Measurements from ENCODE around the gene ACSM3. TPM values are rescaled to one million over a fixed set of nuclear protein-coding genes. Genes with fewer than 3 reads are reported as not detected.

Gene ACSM3
- polyA plus RNA-seq, 4 donors: 96.3 to 132 (median 116) TPM

DNA sequence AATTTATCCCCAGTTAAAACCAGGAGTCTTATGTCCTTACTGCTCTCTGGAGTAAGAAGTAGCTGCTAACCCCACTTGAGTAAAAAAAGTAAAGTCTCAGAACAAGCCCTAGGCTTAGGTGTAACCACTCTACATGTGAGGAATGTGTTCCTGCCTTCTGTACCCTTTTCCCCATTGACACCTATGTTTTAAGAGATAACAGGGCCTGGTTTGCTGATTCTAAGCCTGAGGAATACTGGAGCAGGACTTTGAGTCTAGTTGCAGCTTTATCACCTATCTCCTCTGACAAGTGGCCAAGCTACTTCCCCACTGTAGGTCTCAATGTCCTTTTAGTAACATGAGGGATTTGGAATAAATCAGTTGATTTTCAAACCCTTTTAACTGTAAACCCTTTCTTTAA, 82.7 kb downstream of the ACSM3 start:
- no peak for DNase-seq (ENCODE audit: low read depth in 4 of 4, low spot score in 3 of 4)

Other genes starting within 250 kb of the ACSM3 start
- 10 to 100 TPM; 45.1 to 95.4 (median 58.7) TPM for gene ACSM2B, start 187.6 kb upstream of the ACSM3 start, polyA plus RNA-seq (ENCODE audit: insufficient read length in 4 of 4)
- gene ACSM1, start 66.3 kb upstream of the ACSM3 start, polyA plus RNA-seq (ENCODE audit: insufficient read length in 4 of 4): 1 to 10 TPM in 2 of 4 donors, under 1 TPM in 2; 0.90 to 2.5 (median 0.99) TPM
- 10 to 100 TPM; 62.0 to 81.4 (median 75.9) TPM for gene THUMPD1, start 22.2 kb upstream of the ACSM3 start, polyA plus RNA-seq (ENCODE audit: insufficient read length in 4 of 4)
- 10 to 100 TPM; 33.0 to 39.1 (median 35.6) TPM for gene ERI2, start 42.5 kb downstream of the ACSM3 start, polyA plus RNA-seq (ENCODE audit: insufficient read length in 4 of 4)
- gene REXO5, start 42.5 kb downstream of the ACSM3 start, polyA plus RNA-seq (ENCODE audit: insufficient read length in 4 of 4): 1 to 10 TPM; 5.9 to 7.4 (median 6.6) TPM
- 10 to 100 TPM in 1 of 4 donors, 1 to 10 TPM in 3; 7.8 to 10.2 (median 9.3) TPM for gene DCUN1D3, start 136.3 kb downstream of the ACSM3 start, polyA plus RNA-seq (ENCODE audit: insufficient read length in 4 of 4)
- 10 to 100 TPM; 48.2 to 54.8 (median 50.4) TPM for gene LYRM1, start 136.8 kb downstream of the ACSM3 start, polyA plus RNA-seq (ENCODE audit: insufficient read length in 4 of 4)